Liver (tissue), 9 donors: ENCODE measurements around the gene FREY1. TPM values are rescaled to one million over a fixed set of nuclear protein-coding genes. Genes with fewer than 3 reads are reported as not detected.
A peak's percentile ranks its signal among the peaks of the same experiment; 100 is the strongest.

Experiments
- DNase-seq: peaks from one replicate; pipeline ENCODE4 v3.0.0-alpha.2; 2017; ENCODE audit warnings: low spot score
- H3K27ac ChIP-seq, 2 donors: one replicate each; pipeline ENCODE4 v1.7.0; 2013; ENCODE audit warnings: inconsistent platforms in 2 of 2, low read length in 2 of 2, control low read depth in 1 of 2, low read depth in 1 of 2, mild to moderate bottlenecking in 1 of 2
- H3K27me3 ChIP-seq, 4 donors: one replicate each; pipeline versions ENCODE4 v1.6.1 to v1.7.0; 2013; ENCODE audit warnings: low read length in 3 of 4, inconsistent platforms in 1 of 4, mild to moderate bottlenecking in 1 of 4, moderate library complexity in 1 of 4; ENCODE audit not compliant: control insufficient read depth in 4 of 4, insufficient read depth in 4 of 4
- H3K36me3 ChIP-seq, 4 donors: one replicate each; pipeline versions ENCODE4 v1.6.1 to v1.7.0; 2013; ENCODE audit warnings: low read length in 3 of 4, mild to moderate bottlenecking in 3 of 4, low read depth in 1 of 4, moderate library complexity in 1 of 4; ENCODE audit not compliant: control insufficient read depth in 4 of 4, insufficient read depth in 3 of 4
- H3K4me1 ChIP-seq, 4 donors: one replicate each; pipeline versions ENCODE4 v1.6.1 to v1.7.0; 2013; ENCODE audit warnings: low read length in 3 of 4, mild to moderate bottlenecking in 3 of 4, moderate library complexity in 1 of 4; ENCODE audit not compliant: control insufficient read depth in 4 of 4, insufficient read depth in 4 of 4
- H3K4me3 ChIP-seq, 3 donors: one replicate each; pipeline versions ENCODE4 v1.6.1 to v1.7.0; 2013; ENCODE audit warnings: low read length in 3 of 3, control low read depth in 1 of 3, low read depth in 1 of 3, mild to moderate bottlenecking in 1 of 3
- H3K9ac ChIP-seq, 2 donors: one replicate each; pipeline ENCODE4 v1.7.0; 2013; ENCODE audit warnings: low read length in 2 of 2, mild to moderate bottlenecking in 2 of 2, moderate library complexity in 2 of 2, control low read depth in 1 of 2, low read depth in 1 of 2
- H3K9me3 ChIP-seq, 4 donors: one replicate each; pipeline versions ENCODE4 v1.6.1 to v1.7.0; 2013; ENCODE audit warnings: low read length in 3 of 4; ENCODE audit not compliant: control insufficient read depth in 4 of 4
- FOXA1 ChIP-seq: IDR thresholded peaks from 2 replicates; pipeline ENCODE4 v1.6.1; 2016; ENCODE audit warnings: antibody characterized with exemption
- HNF4A ChIP-seq, 2 donors: conservative IDR thresholded peaks; 2 replicates each; pipeline ENCODE4 v1.6.1; 2016; ENCODE audit warnings: antibody characterized with exemption in 2 of 2, mild to moderate bottlenecking in 2 of 2
- HNF4G ChIP-seq: IDR thresholded peaks from 2 replicates; pipeline ENCODE4 v1.6.1; 2016; ENCODE audit warnings: antibody characterized with exemption
- NR2F2 ChIP-seq: IDR thresholded peaks from 2 replicates; pipeline ENCODE4 v1.6.1; 2016; ENCODE audit warnings: antibody characterized with exemption
- RAD21 ChIP-seq, 2 donors: IDR thresholded peaks; 2 replicates each; pipeline ENCODE4 v1.6.1; 2016; ENCODE audit warnings: antibody characterized with exemption in 2 of 2, mild to moderate bottlenecking in 2 of 2
- RXRA ChIP-seq, 2 donors: IDR thresholded peaks; 2 replicates each; pipeline ENCODE4 v1.6.1; 2017 to 2018; ENCODE audit warnings: antibody characterized with exemption in 2 of 2, mild to moderate bottlenecking in 1 of 2
- SP1 ChIP-seq: IDR thresholded peaks from 2 replicates; pipeline ENCODE4 v1.6.1; 2018; ENCODE audit warnings: antibody characterized with exemption, mild to moderate bottlenecking
- TAF1 ChIP-seq: conservative IDR thresholded peaks from 2 replicates; pipeline ENCODE4 v1.6.1; 2016; ENCODE audit warnings: antibody characterized with exemption, mild to moderate bottlenecking
- WGBS: extraction: QIAGEN DNeasy Blood & Tissue Kit; methylation state at CpG from one replicate; pipeline ENCODE4 v1.1.7; 2013; 5-methylcytosine and 5-hydroxymethylcytosine counted together
- polyA plus RNA-seq, 2 donors: library from polyadenylated mRNA; stranded (reverse) in 1 of 2; unstranded in 1 of 2; fragments of 200-250 nt in 1 of 2; fragments of >200 nt in 1 of 2; fragmentation: Nextera tagmentation in 1 of 2; extraction: Ambion mirVana in 1 of 2; gene quantifications; one replicate each; pipeline versions ENCODE4 v1.2.1 to v1.2.3, GENCODE V29; 2013 to 2015
- total RNA-seq, 2 donors: library from RNA; depleted of rRNA; stranded (reverse); fragments of >200 nt; gene quantifications; one replicate each; pipeline ENCODE4 v1.2.3, GENCODE V29; 2014
- TF ChIP-seq, protein P1 (sequence below): IDR thresholded peaks from 2 replicates; pipeline ENCODE4 v1.6.1; 2016; ENCODE audit warnings: antibody characterized with exemption
- TF ChIP-seq, protein P2 (sequence below): IDR thresholded peaks from 2 replicates; pipeline ENCODE4 v1.6.1; 2016; ENCODE audit warnings: antibody characterized with exemption
- TF ChIP-seq, protein P3 (sequence below): IDR thresholded peaks from 2 replicates; pipeline ENCODE4 v1.6.1; 2016; ENCODE audit warnings: antibody characterized with exemption, mild to moderate bottlenecking
- donor health status: healthy.
- donor health status: healthy.
- donor health status: healthy.
- donor health status: healthy.
- donor health status: healthy.

FREY1 gene
- total and polyA plus RNA-seq, 4 donors, result 0.18 to 2.1 (median 0.75) TPM; not detected in 1

DNA sequence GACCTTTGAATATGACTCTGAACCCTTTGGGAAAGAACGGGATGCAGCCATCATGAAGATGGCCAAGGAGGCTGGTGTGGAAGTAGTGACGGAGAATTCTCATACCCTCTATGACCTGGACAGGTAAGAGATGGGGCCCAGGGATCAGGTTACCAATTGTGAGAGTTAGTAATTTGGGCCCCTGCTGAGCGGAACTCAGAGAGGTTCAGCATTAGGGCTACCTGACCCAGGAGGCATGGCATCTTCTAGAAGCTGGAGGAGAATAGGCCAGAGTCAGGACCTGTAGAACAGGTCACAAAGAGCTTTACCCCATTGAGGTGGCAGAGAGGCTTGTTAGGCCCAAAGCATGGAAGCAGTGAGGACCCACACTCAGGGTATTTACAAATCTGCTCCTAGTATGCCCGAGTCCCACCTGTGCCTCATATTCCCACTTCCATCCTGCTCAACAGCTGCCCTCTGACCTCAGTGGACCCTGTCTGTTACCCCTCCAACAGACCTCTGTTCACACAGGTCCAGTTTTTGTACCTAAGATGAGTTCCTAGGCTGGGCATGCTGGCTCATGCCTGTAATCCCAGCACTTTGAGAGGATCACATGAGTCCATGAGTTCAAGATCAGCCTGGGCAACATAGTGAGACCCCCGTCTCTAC, 48.2 kb downstream of the FREY1 start:
- Histone ChIP-seq H3K4me1 (peaks cover 20 to 69% (median 63%) of the 10 kb centered on the region in 4 donors), H3K27me3 (no peaks in the 10 kb centered on the region), H3K4me3 (no peak overlapping the region), H3K9me3 (no peaks in the 10 kb centered on the region), H3K36me3 (peaks cover 9 to 67% (median 53%) of the 10 kb centered on the region in 4 donors), H3K27ac (peak overlapping the region; percentile 38 to 42), H3K9ac (no peak overlapping the region)
- no peak for TF ChIP-seq HNF4G
- TF ChIP-seq SP1, result no peak
- TF ChIP-seq FOXA1, result no peak
- TF ChIP-seq RXRA (IDR thresholded peaks at IDR 0.05), result no peak
- TF ChIP-seq, protein P1, sequence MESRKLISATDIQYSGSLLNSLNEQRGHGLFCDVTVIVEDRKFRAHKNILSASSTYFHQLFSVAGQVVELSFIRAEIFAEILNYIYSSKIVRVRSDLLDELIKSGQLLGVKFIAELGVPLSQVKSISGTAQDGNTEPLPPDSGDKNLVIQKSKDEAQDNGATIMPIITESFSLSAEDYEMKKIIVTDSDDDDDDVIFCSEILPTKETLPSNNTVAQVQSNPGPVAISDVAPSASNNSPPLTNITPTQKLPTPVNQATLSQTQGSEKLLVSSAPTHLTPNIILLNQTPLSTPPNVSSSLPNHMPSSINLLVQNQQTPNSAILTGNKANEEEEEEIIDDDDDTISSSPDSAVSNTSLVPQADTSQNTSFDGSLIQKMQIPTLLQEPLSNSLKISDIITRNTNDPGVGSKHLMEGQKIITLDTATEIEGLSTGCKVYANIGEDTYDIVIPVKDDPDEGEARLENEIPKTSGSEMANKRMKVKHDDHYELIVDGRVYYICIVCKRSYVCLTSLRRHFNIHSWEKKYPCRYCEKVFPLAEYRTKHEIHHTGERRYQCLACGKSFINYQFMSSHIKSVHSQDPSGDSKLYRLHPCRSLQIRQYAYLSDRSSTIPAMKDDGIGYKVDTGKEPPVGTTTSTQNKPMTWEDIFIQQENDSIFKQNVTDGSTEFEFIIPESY, result no peak
- TF ChIP-seq, protein P2, sequence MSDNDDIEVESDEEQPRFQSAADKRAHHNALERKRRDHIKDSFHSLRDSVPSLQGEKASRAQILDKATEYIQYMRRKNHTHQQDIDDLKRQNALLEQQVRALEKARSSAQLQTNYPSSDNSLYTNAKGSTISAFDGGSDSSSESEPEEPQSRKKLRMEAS, result no peak
- TF ChIP-seq RAD21 (IDR thresholded peaks at IDR 0.05), result no peak
- TF ChIP-seq, protein P3, sequence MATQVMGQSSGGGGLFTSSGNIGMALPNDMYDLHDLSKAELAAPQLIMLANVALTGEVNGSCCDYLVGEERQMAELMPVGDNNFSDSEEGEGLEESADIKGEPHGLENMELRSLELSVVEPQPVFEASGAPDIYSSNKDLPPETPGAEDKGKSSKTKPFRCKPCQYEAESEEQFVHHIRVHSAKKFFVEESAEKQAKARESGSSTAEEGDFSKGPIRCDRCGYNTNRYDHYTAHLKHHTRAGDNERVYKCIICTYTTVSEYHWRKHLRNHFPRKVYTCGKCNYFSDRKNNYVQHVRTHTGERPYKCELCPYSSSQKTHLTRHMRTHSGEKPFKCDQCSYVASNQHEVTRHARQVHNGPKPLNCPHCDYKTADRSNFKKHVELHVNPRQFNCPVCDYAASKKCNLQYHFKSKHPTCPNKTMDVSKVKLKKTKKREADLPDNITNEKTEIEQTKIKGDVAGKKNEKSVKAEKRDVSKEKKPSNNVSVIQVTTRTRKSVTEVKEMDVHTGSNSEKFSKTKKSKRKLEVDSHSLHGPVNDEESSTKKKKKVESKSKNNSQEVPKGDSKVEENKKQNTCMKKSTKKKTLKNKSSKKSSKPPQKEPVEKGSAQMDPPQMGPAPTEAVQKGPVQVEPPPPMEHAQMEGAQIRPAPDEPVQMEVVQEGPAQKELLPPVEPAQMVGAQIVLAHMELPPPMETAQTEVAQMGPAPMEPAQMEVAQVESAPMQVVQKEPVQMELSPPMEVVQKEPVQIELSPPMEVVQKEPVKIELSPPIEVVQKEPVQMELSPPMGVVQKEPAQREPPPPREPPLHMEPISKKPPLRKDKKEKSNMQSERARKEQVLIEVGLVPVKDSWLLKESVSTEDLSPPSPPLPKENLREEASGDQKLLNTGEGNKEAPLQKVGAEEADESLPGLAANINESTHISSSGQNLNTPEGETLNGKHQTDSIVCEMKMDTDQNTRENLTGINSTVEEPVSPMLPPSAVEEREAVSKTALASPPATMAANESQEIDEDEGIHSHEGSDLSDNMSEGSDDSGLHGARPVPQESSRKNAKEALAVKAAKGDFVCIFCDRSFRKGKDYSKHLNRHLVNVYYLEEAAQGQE, result no peak
- TF ChIP-seq NR2F2, result no peak
- no peak for TF ChIP-seq TAF1
- TF ChIP-seq HNF4A (conservative IDR thresholded peaks at IDR 0.05), result no peak
- WGBS, result 77% methylated on average over 5 of the region's 5 CpGs
- DNase-seq, result no peak

DNA sequence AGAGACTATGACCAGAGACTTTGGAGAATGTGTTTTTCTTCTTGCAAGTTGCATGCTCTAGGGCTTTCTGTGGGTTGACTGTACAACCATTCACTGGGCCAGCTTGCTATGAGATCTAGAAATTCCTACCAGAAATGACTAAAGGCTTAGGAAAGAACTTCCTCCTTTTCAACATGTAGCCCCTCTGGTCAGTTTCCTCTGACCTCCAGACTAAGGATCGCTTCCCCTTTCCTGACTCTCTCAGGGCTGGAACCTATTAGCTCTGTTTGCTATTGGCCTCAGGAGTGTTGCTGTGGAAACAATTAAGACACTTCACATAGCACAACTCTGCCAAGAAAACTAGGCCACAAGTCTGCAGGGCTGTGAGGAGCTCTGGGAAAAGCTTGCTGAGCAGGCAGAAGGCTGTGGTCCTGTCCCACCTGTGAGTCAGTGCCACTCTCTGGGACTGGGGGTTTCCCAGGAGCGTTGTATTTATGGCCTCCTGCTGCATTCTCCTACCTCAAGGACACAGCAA, 49.1 kb downstream of the FREY1 start:
- no peak for DNase-seq
- H3K4me1 ChIP-seq, result peaks cover 23 to 78% (median 71%) of the 10 kb centered on the region in 4 donors
- H3K36me3 ChIP-seq, result peaks cover 7 to 60% (median 48%) of the 10 kb centered on the region in 4 donors
- TF ChIP-seq RAD21 (IDR thresholded peaks at IDR 0.05) (peak in 1 of 2 donors; percentile 6), NR2F2 (peak; percentile 56), HNF4G (no peak)
- H3K9me3 ChIP-seq, result no peaks in the 10 kb centered on the region
- no peak overlapping the region for H3K4me3 ChIP-seq
- H3K27ac ChIP-seq, result peak overlapping the region; percentile 42 to 44
- peak overlapping the region in 1 of 2 donors; percentile 17 for H3K9ac ChIP-seq
- WGBS, result 25% methylated on average over 2 of the region's 2 CpGs
- no peaks in the 10 kb centered on the region for H3K27me3 ChIP-seq

Other genes starting within 250 kb of the FREY1 start
- under 1 TPM; 0.23 to 0.59 TPM for gene CHST1, start 241.6 kb downstream of the FREY1 start, total RNA-seq
- under 1 TPM; 0.32 to 0.81 TPM for gene CHST1, start 241.6 kb downstream of the FREY1 start, polyA plus RNA-seq
- 10 to 100 TPM in 1 of 2 donors, 1 to 10 TPM in 1; 2.5 to 36.5 TPM for gene SLC35C1, start 102.1 kb downstream of the FREY1 start, total RNA-seq
- 10 to 100 TPM; 55.8 to 82.0 TPM for gene SLC35C1, start 102.1 kb downstream of the FREY1 start, polyA plus RNA-seq
- 10 to 100 TPM; 16.7 to 72.9 TPM for gene CRY2, start 59.8 kb downstream of the FREY1 start, total RNA-seq
- gene CRY2, start 59.8 kb downstream of the FREY1 start, polyA plus RNA-seq, result 10 to 100 TPM; 18.2 to 47.9 TPM
- gene MAPK8IP1, start 21.6 kb downstream of the FREY1 start, total RNA-seq, result 1 to 10 TPM in 1 of 2 donors, under 1 TPM in 1; 0.89 to 1.8 TPM
- 1 to 10 TPM in 1 of 2 donors, under 1 TPM in 1; 0.78 to 2.7 TPM for gene MAPK8IP1, start 21.6 kb downstream of the FREY1 start, polyA plus RNA-seq
- gene PEX16, start 10.6 kb upstream of the FREY1 start, total RNA-seq, result 10 to 100 TPM; 18.8 to 26.1 TPM
- gene PEX16, start 10.6 kb upstream of the FREY1 start, polyA plus RNA-seq, result 10 to 100 TPM; 33.5 to 41.2 TPM
- 1 to 10 TPM; 1.3 to 1.9 TPM for gene LARGE2, start 15.4 kb upstream of the FREY1 start, total RNA-seq
- gene LARGE2, start 15.4 kb upstream of the FREY1 start, polyA plus RNA-seq, result 1 to 10 TPM; 1.3 to 1.7 TPM
- gene PHF21A, start 214.2 kb upstream of the FREY1 start, total RNA-seq, result 1 to 10 TPM; 6.4 to 8.5 TPM
- gene PHF21A, start 214.2 kb upstream of the FREY1 start, polyA plus RNA-seq, result 1 to 10 TPM; 3.6 to 6.0 TPM